ENCODE results near the gene VIL1. TPM values are rescaled to one million over a fixed set of nuclear protein-coding genes. Genes with fewer than 3 reads are reported as not detected.

The VIL1 gene
- total and polyA plus RNA-seq, 2 of the 13 experiments (the other 11 are each of a cell fraction or from before 2014, with no cell fraction given): 287 to 301 TPM

GRCh38 chr2:218397820-218398436 is 21.0 kb upstream of the VIL1 start (continued):
- TF ChIP-seq UBTF (CRISPR knock-in tag; IDR thresholded peaks at IDR 0.05) (no peak; the same call in 1 of the 2 replicates), TFE3 (CRISPR knock-in tag; IDR thresholded peaks at IDR 0.05) (peak; percentile 85), ZNF543 (CRISPR knock-in tag; IDR thresholded peaks at IDR 0.05) (peak; percentile 95), ZFP1 (CRISPR knock-in tag; IDR thresholded peaks at IDR 0.05) (peak; percentile 60; the same call in 1 of the 2 replicates), ZSCAN9 (CRISPR knock-in tag; IDR thresholded peaks at IDR 0.05; ENCODE audit: borderline replicate concordance) (no peak; the same call in 1 of the 2 replicates), ETV5 (CRISPR knock-in tag; IDR thresholded peaks at IDR 0.05; ENCODE audit: borderline replicate concordance) (peak; percentile 98), ZNF17 (CRISPR knock-in tag; IDR thresholded peaks at IDR 0.05) (no peak), HIVEP1 (CRISPR knock-in tag; IDR thresholded peaks at IDR 0.05) (peak; percentile 93), PRDM15 (CRISPR knock-in tag; IDR thresholded peaks at IDR 0.05) (0 out of 2 replicates have a peak, but pooled peaks have one; percentile 64), NCOA1 (CRISPR knock-in tag; IDR thresholded peaks at IDR 0.05) (peak; percentile 64; the same call in 1 of the 2 replicates), GLI4 (CRISPR knock-in tag; IDR thresholded peaks at IDR 0.05; ENCODE audit: borderline replicate concordance) (no peak), HOXA9 (CRISPR knock-in tag; IDR thresholded peaks at IDR 0.05; ENCODE audit: borderline replicate concordance) (no peak), AFF4 (CRISPR knock-in tag; IDR thresholded peaks at IDR 0.05) (no peak), ZNF256 (CRISPR knock-in tag; conservative IDR thresholded peaks at IDR 0.05) (peak; percentile 91), ZNF607 (CRISPR knock-in tag; IDR thresholded peaks at IDR 0.05; ENCODE audit: borderline replicate concordance) (peak; percentile 84), KMT2A (CRISPR knock-in tag; IDR thresholded peaks at IDR 0.05) (peak; percentile 79), SRF (IDR thresholded peaks at IDR 0.05; ENCODE audit: low read depth, low read length) (peak; percentile 98), GABPB1 (CRISPR knock-in tag; IDR thresholded peaks at IDR 0.05) (peak; percentile 79), ZIK1 (CRISPR knock-in tag; IDR thresholded peaks at IDR 0.05; ENCODE audit: borderline replicate concordance, low read depth) (peak; percentile 55; the same call in 1 of the 2 replicates)

Measured in HepG2 (cell line).